ENCODE measurements around the gene KLHDC4. TPM values are rescaled to one million over a fixed set of nuclear protein-coding genes. Genes with fewer than 3 reads are reported as not detected.

The KLHDC4 gene
- total and polyA plus RNA-seq, 9 of the 15 experiments (the other 6 are each of a cell fraction or from before 2014, with no cell fraction given): 1.3 to 68.1 (median 32.8) TPM

DNA sequence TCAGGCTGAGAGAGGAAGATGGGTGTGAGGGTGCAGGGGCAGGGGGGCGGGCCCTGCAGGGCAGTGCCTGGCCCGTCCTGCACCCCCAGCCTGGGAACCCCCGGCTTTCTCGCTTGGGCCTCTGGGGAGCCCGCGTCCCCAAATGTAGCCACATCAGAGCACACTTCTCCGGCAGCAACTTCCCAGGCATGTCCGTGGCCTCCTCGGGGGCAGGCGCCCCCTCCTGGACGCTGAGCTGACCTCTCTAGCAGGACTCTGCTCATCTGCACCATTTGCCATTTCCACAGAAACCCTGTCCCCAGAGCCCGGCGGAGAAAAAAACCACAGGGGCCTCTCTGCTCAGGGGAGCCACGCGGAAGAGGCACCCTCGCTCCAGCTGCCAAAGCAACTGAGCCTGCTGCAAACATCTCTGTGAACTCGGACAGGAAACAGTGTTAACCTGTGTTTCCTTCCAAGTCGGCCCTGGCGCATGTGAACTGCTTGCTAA is 63.4 kb downstream of the KLHDC4 start:
- Histone ChIP-seq H3K79me2 (ENCODE audit: control insufficient read depth, insufficient read depth, low read length) (no peaks in the 10 kb centered on the region), H3K4me3 (no peak overlapping the region), H3K9me3 (replicated peaks; ENCODE audit: control insufficient read depth, insufficient read depth, low read depth, low read length) (no peaks in the 10 kb centered on the region), H3K4me2 (ENCODE audit: insufficient read depth, low read length) (no peak overlapping the region), H3K27me3 (ENCODE audit: control insufficient read depth in 2 of 2, insufficient read depth in 2 of 2, low read length in 2 of 2) (no peaks in the 10 kb centered on the region), H3K9ac (ENCODE audit: insufficient read depth in 1 of 2, low read depth in 2 of 2, low read length in 2 of 2) (no peak overlapping the region; a peak in 1 of 4 replicates), H4K20me1 (replicated peaks; ENCODE audit: control insufficient read depth, insufficient read depth, low read length) (no peaks in the 10 kb centered on the region), H3K9me1 (ENCODE audit: control insufficient read depth, insufficient read depth, low read length) (peaks cover 3% of the 10 kb centered on the region), H3K4me1 (replicated peaks in 1 of 2; ENCODE audit: control insufficient read depth in 2 of 2, insufficient read depth in 2 of 2, low read length in 2 of 2) (peaks cover 0 to 46% of the 10 kb centered on the region in 2 experiments; a peak in 2 of 5 replicates), H2AFZ (ENCODE audit: low read depth, low read length) (no peak overlapping the region), H3K27ac (ENCODE audit: extremely low read depth, low read depth, low read length) (no peak overlapping the region), H3K36me3 (ENCODE audit: control insufficient read depth, insufficient read depth, low read length) (peaks cover 70% of the 10 kb centered on the region; the same call in 1 of the 3 replicates)
- FAIRE-seq (no peak), ATAC-seq (peak; percentile 85), DNase-seq (ENCODE audit: extremely low read depth in 1 of 4, low spot score in 3 of 4) (peak; percentile 34 to 64 (median 54))
- ChIA-PET POLR2A (no interaction called here), CTCF (ENCODE audit: low intra/inter-chr PET ratio) (interaction anchor here (0.7 kb wide), 1 partner anchor 131 kb away, joined by 4 read pairs; no protein-coding TSS in a partner anchor)
- intact Hi-C loops (cut with micrococcal nuclease): no loop called here
- in situ Hi-C loops (cut with MboI): no loop called here
- TF ChIP-seq, protein P1, sequence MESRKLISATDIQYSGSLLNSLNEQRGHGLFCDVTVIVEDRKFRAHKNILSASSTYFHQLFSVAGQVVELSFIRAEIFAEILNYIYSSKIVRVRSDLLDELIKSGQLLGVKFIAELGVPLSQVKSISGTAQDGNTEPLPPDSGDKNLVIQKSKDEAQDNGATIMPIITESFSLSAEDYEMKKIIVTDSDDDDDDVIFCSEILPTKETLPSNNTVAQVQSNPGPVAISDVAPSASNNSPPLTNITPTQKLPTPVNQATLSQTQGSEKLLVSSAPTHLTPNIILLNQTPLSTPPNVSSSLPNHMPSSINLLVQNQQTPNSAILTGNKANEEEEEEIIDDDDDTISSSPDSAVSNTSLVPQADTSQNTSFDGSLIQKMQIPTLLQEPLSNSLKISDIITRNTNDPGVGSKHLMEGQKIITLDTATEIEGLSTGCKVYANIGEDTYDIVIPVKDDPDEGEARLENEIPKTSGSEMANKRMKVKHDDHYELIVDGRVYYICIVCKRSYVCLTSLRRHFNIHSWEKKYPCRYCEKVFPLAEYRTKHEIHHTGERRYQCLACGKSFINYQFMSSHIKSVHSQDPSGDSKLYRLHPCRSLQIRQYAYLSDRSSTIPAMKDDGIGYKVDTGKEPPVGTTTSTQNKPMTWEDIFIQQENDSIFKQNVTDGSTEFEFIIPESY (CRISPR knock-in tag; IDR thresholded peaks at IDR 0.05): 0 out of 2 replicates have a peak, but pooled peaks have one; percentile 14
- TF ChIP-seq ZNF146 (CRISPR knock-in tag; IDR thresholded peaks at IDR 0.05; ENCODE audit: unreplicated experiment) (no peak), MTA1 (IDR thresholded peaks at IDR 0.05; ENCODE audit: borderline replicate concordance) (no peak), CTBP1 (IDR thresholded peaks at IDR 0.05; ENCODE audit: borderline replicate concordance) (no peak), DACH1 (IDR thresholded peaks at IDR 0.05; ENCODE audit: partially characterized antibody) (no peak), CEBPB (tag; IDR thresholded peaks at IDR 0.05) (no peak), ZFPM2 (CRISPR knock-in tag; IDR thresholded peaks at IDR 0.05) (no peak)
- TF ChIP-seq, protein P2, sequence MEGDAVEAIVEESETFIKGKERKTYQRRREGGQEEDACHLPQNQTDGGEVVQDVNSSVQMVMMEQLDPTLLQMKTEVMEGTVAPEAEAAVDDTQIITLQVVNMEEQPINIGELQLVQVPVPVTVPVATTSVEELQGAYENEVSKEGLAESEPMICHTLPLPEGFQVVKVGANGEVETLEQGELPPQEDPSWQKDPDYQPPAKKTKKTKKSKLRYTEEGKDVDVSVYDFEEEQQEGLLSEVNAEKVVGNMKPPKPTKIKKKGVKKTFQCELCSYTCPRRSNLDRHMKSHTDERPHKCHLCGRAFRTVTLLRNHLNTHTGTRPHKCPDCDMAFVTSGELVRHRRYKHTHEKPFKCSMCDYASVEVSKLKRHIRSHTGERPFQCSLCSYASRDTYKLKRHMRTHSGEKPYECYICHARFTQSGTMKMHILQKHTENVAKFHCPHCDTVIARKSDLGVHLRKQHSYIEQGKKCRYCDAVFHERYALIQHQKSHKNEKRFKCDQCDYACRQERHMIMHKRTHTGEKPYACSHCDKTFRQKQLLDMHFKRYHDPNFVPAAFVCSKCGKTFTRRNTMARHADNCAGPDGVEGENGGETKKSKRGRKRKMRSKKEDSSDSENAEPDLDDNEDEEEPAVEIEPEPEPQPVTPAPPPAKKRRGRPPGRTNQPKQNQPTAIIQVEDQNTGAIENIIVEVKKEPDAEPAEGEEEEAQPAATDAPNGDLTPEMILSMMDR (IDR thresholded peaks at IDR 0.05 in 2 of 3, conservative IDR thresholded peaks at IDR 0.05 in 1 of 3; ENCODE audit: insufficient read depth in 2 of 3, low read depth in 1 of 3, low read length in 3 of 3): peak; percentile 47 to 65 (median 58)
- TF ChIP-seq, protein P3, sequence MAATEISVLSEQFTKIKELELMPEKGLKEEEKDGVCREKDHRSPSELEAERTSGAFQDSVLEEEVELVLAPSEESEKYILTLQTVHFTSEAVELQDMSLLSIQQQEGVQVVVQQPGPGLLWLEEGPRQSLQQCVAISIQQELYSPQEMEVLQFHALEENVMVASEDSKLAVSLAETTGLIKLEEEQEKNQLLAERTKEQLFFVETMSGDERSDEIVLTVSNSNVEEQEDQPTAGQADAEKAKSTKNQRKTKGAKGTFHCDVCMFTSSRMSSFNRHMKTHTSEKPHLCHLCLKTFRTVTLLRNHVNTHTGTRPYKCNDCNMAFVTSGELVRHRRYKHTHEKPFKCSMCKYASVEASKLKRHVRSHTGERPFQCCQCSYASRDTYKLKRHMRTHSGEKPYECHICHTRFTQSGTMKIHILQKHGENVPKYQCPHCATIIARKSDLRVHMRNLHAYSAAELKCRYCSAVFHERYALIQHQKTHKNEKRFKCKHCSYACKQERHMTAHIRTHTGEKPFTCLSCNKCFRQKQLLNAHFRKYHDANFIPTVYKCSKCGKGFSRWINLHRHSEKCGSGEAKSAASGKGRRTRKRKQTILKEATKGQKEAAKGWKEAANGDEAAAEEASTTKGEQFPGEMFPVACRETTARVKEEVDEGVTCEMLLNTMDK (IDR thresholded peaks at IDR 0.05; ENCODE audit: borderline replicate concordance, insufficient read depth, low read depth, low read length, poor library complexity, severe bottlenecking): peak; percentile 49
- WGBS (ENCODE audit: insufficient coverage, low coverage, missing lambda C conversion rate): 76% methylated on average over 14 of the region's 19 CpGs
- no TSS peak for BruUV-seq (replicated peaks)
